Measurements from ENCODE around the gene ARL13B. TPM values are rescaled to one million over a fixed set of nuclear protein-coding genes. Genes with fewer than 3 reads are reported as not detected.
A peak's percentile ranks its signal among the peaks of the same experiment; 100 is the strongest.
"Not testable (repeated sequence)": the region's sequence is repeated elsewhere in the genome, so short reads cannot be mapped to it uniquely, and the experiment has no call there.

ARL13B gene
- 6.3 and 8.1 TPM in 2 replicates for total RNA-seq (2014; rRNA removed; shearing (Covaris generic))

- Histone ChIP-seq H3K4me3 (ENCODE audit: insufficient read depth, low read depth, low read length) (peak within 1 kb of the TSS; percentile 87), H3K27me3 (ENCODE audit: control insufficient read depth, insufficient read depth, low read length) (no peaks in the 10 kb centered on the region; the same call in 1 of the 2 replicates), H3K36me3 (replicated peaks; ENCODE audit: control insufficient read depth, insufficient read depth, low read length) (no peaks in the 10 kb centered on the region)
- DNase-seq, result peak; percentile 93
These were observed at the start of gene ARL13B for GRCh38 chr3:93979850-93980676. TSS of gene ARL13B (plus strand) at chr3:93980155. CDS start at chr3:93980424, 269 bp downstream.

- H3K27me3 ChIP-seq (ENCODE audit: control insufficient read depth, insufficient read depth, low read length), result no peaks in the 10 kb centered on the region
- no peak for DNase-seq
- no peak overlapping the region for H3K4me3 ChIP-seq (ENCODE audit: insufficient read depth, low read depth, low read length)
- no peaks in the 10 kb centered on the region for H3K36me3 ChIP-seq (replicated peaks; ENCODE audit: control insufficient read depth, insufficient read depth, low read length)
These were observed 48.2 kb upstream of the ARL13B start for GRCh38 chr3:93931597-93932229.

- H3K4me3 ChIP-seq (ENCODE audit: insufficient read depth, low read depth, low read length), result no peak overlapping the region
- no peak for DNase-seq
- no peaks in the 10 kb centered on the region for H3K36me3 ChIP-seq (replicated peaks; ENCODE audit: control insufficient read depth, insufficient read depth, low read length)
- no peaks in the 10 kb centered on the region for H3K27me3 ChIP-seq (ENCODE audit: control insufficient read depth, insufficient read depth, low read length)
These were observed 45.4 kb upstream of the ARL13B start for GRCh38 chr3:93934366-93935046.

- Histone ChIP-seq H3K27me3 (ENCODE audit: control insufficient read depth, insufficient read depth, low read length) (no peaks in the 10 kb centered on the region), H3K4me3 (ENCODE audit: insufficient read depth, low read depth, low read length) (no peak overlapping the region), H3K36me3 (replicated peaks; ENCODE audit: control insufficient read depth, insufficient read depth, low read length) (no peaks in the 10 kb centered on the region)
- no peak for DNase-seq
These were observed 43.4 kb upstream of the ARL13B start for GRCh38 chr3:93936549-93936948.

- not testable (repeated sequence) for H3K27me3 ChIP-seq (ENCODE audit: control insufficient read depth, insufficient read depth, low read length); DNase-seq; H3K36me3 ChIP-seq (replicated peaks; ENCODE audit: control insufficient read depth, insufficient read depth, low read length); H3K4me3 ChIP-seq (ENCODE audit: insufficient read depth, low read depth, low read length)
These were observed 42.5 kb upstream of the ARL13B start for GRCh38 chr3:93937485-93937884.

GRCh38 chr3:93949958-93950357, 30.0 kb upstream of the ARL13B start:
- H3K36me3 ChIP-seq (replicated peaks; ENCODE audit: control insufficient read depth, insufficient read depth, low read length); H3K4me3 ChIP-seq (ENCODE audit: insufficient read depth, low read depth, low read length); H3K27me3 ChIP-seq (ENCODE audit: control insufficient read depth, insufficient read depth, low read length); DNase-seq: not testable (repeated sequence)

- Histone ChIP-seq H3K27me3 (ENCODE audit: control insufficient read depth, insufficient read depth, low read length) (no peaks in the 10 kb centered on the region), H3K36me3 (replicated peaks; ENCODE audit: control insufficient read depth, insufficient read depth, low read length) (no peaks in the 10 kb centered on the region), H3K4me3 (ENCODE audit: insufficient read depth, low read depth, low read length) (no peak overlapping the region)
- DNase-seq, result no peak
These were observed 18.9 kb upstream of the ARL13B start for GRCh38 chr3:93961026-93961425.

- no peak overlapping the region for H3K4me3 ChIP-seq (ENCODE audit: insufficient read depth, low read depth, low read length)
- no peaks in the 10 kb centered on the region for H3K27me3 ChIP-seq (ENCODE audit: control insufficient read depth, insufficient read depth, low read length)
- DNase-seq, result no peak
- H3K36me3 ChIP-seq (replicated peaks; ENCODE audit: control insufficient read depth, insufficient read depth, low read length), result no peaks in the 10 kb centered on the region
These were observed 18.5 kb upstream of the ARL13B start for GRCh38 chr3:93961489-93961888.

- no peaks in the 10 kb centered on the region for H3K36me3 ChIP-seq (replicated peaks; ENCODE audit: control insufficient read depth, insufficient read depth, low read length)
- H3K27me3 ChIP-seq (ENCODE audit: control insufficient read depth, insufficient read depth, low read length), result no peaks in the 10 kb centered on the region
These were observed 17.2 kb upstream of the ARL13B start for GRCh38 chr3:93962798-93963197.

GRCh38 chr3:93965106-93965505, 14.8 kb upstream of the ARL13B start:
- H3K4me3 ChIP-seq (ENCODE audit: insufficient read depth, low read depth, low read length); DNase-seq; H3K36me3 ChIP-seq (replicated peaks; ENCODE audit: control insufficient read depth, insufficient read depth, low read length); H3K27me3 ChIP-seq (ENCODE audit: control insufficient read depth, insufficient read depth, low read length): not testable (repeated sequence)

More at GRCh38 chr3:93962798-93963197, 17.2 kb upstream of the ARL13B start:
- no peak for DNase-seq
- no peak overlapping the region for H3K4me3 ChIP-seq (ENCODE audit: insufficient read depth, low read depth, low read length)

- no peak overlapping the region for H3K4me3 ChIP-seq (ENCODE audit: insufficient read depth, low read depth, low read length)
- peaks cover 9% of the 10 kb centered on the region for H3K27me3 ChIP-seq (ENCODE audit: control insufficient read depth, insufficient read depth, low read length)
- H3K36me3 ChIP-seq (replicated peaks; ENCODE audit: control insufficient read depth, insufficient read depth, low read length), result no peaks in the 10 kb centered on the region
- no peak for DNase-seq
These were observed 10.5 kb upstream of the ARL13B start for GRCh38 chr3:93969443-93969842.

- no peaks in the 10 kb centered on the region for H3K36me3 ChIP-seq (replicated peaks; ENCODE audit: control insufficient read depth, insufficient read depth, low read length)
- DNase-seq, result no peak
These were observed 10.0 kb upstream of the ARL13B start for GRCh38 chr3:93969997-93970396.

GRCh38 chr3:93973131-93974126, 6.5 kb upstream of the ARL13B start, which contains the start of gene PROS1:
TSS of gene PROS1 (minus strand) at chr3:93973896. CDS start at chr3:93973749, 147 bp downstream.
- peak within 1 kb of the TSS; percentile 59 for H3K4me3 ChIP-seq (ENCODE audit: insufficient read depth, low read depth, low read length)
- peaks cover 9% of the 10 kb centered on the region for H3K27me3 ChIP-seq (ENCODE audit: control insufficient read depth, insufficient read depth, low read length)
- H3K36me3 ChIP-seq (replicated peaks; ENCODE audit: control insufficient read depth, insufficient read depth, low read length), result no peaks in the 10 kb centered on the region
- DNase-seq, result peak; percentile 77

More at GRCh38 chr3:93969997-93970396, 10.0 kb upstream of the ARL13B start:
- no peak overlapping the region for H3K4me3 ChIP-seq (ENCODE audit: insufficient read depth, low read depth, low read length)
- peaks cover 9% of the 10 kb centered on the region for H3K27me3 ChIP-seq (ENCODE audit: control insufficient read depth, insufficient read depth, low read length)

GRCh38 chr3:93981649-93982048, 1.7 kb downstream of the ARL13B start:
- no peaks in the 10 kb centered on the region for H3K36me3 ChIP-seq (replicated peaks; ENCODE audit: control insufficient read depth, insufficient read depth, low read length)
- H3K27me3 ChIP-seq (ENCODE audit: control insufficient read depth, insufficient read depth, low read length), result no peaks in the 10 kb centered on the region
- H3K4me3 ChIP-seq (ENCODE audit: insufficient read depth, low read depth, low read length), result no peak overlapping the region
- DNase-seq, result no peak

Measured in H7 (cell line).